Kidney epithelial cell (primary cell): ENCODE data around the gene OR10A4. TPM values are rescaled to one million over a fixed set of nuclear protein-coding genes. Genes with fewer than 3 reads are reported as not detected.
"Not testable (repeated sequence)": the region's sequence is repeated elsewhere in the genome, so short reads cannot be mapped to it uniquely, and the experiment has no call there.

Experiments used
- DNase-seq: peaks from one replicate; pipeline ENCODE4 v3.0.0-alpha.2; 2010; ENCODE audit warnings: low read depth
- H3K27me3 ChIP-seq: 2 replicates; pipeline ENCODE4 v1.6.0; 2011; ENCODE audit warnings: low read length; ENCODE audit not compliant: control insufficient read depth, insufficient read depth
- H3K36me3 ChIP-seq: 2 replicates; pipeline ENCODE4 v1.5.1; 2011; ENCODE audit warnings: low read length; ENCODE audit not compliant: control insufficient read depth, insufficient read depth
- H3K4me3 ChIP-seq: 2 replicates; pipeline ENCODE4 v1.5.1; 2011; ENCODE audit warnings: low read depth, mild to moderate bottlenecking, control low read depth, low read length
- CTCF ChIP-seq: IDR thresholded peaks from 2 replicates; pipeline ENCODE4 v1.5.1; 2011; ENCODE audit warnings: mild to moderate bottlenecking, moderate library complexity, low read length, control low read depth, inconsistent platforms; ENCODE audit not compliant: insufficient read depth, poor library complexity, severe bottlenecking
- total RNA-seq: library from RNA; depleted of rRNA; stranded (reverse); fragments of >200 nt; gene quantifications from 2 replicates; pipeline ENCODE4 v1.2.3, GENCODE V29; 2015

OR10A4 gene
- total RNA-seq, 1 donor from 2014 or later: not detected

GRCh38 chr11:6862961-6863360 lies 13.5 kb upstream of the OR10A4 start, which contains the start of gene OR10A2:
TSS of gene OR10A2 (plus strand) at chr11:6863057. CDS start at chr11:6869755, 6,698 bp downstream.
- DNase-seq: no peak
- Histone ChIP-seq H3K36me3 (no peaks in the 10 kb centered on the region), H3K27me3 (no peaks in the 10 kb centered on the region), H3K4me3 (no peak within 1 kb of the TSS)
- no peak for TF ChIP-seq CTCF

- TF ChIP-seq CTCF: no peak
- no peaks in the 10 kb centered on the region for H3K27me3 ChIP-seq
- H3K4me3 ChIP-seq: no peak overlapping the region
- H3K36me3 ChIP-seq: no peaks in the 10 kb centered on the region
- no peak for DNase-seq
Observed at GRCh38 chr11:6864438-6864837, 12.0 kb upstream of the OR10A4 start.

- Histone ChIP-seq H3K36me3 (no peaks in the 10 kb centered on the region), H3K27me3 (no peaks in the 10 kb centered on the region), H3K4me3 (no peak overlapping the region)
- TF ChIP-seq CTCF: no peak
- DNase-seq: no peak
Observed at GRCh38 chr11:6871278-6871677, 5.1 kb upstream of the OR10A4 start.

- Histone ChIP-seq H3K27me3 (no peaks in the 10 kb centered on the region), H3K36me3 (no peaks in the 10 kb centered on the region), H3K4me3 (no peak overlapping the region)
- TF ChIP-seq CTCF: no peak
- DNase-seq: no peak
Observed at GRCh38 chr11:6875761-6876160, 664 bp upstream of the OR10A4 start.

- H3K4me3 ChIP-seq: no peak overlapping the region
- no peaks in the 10 kb centered on the region for H3K27me3 ChIP-seq
- no peaks in the 10 kb centered on the region for H3K36me3 ChIP-seq
- no peak for TF ChIP-seq CTCF
- DNase-seq: no peak
Observed at GRCh38 chr11:6876914-6877313, 489 bp downstream of the OR10A4 start.

GRCh38 chr11:6882751-6883150 lies 6.3 kb downstream of the OR10A4 start:
- Histone ChIP-seq H3K27me3 (no peaks in the 10 kb centered on the region), H3K36me3 (no peaks in the 10 kb centered on the region), H3K4me3 (no peak overlapping the region)
- no peak for DNase-seq
- no peak for TF ChIP-seq CTCF

- H3K4me3 ChIP-seq, H3K36me3 ChIP-seq, H3K27me3 ChIP-seq, DNase-seq: not testable (repeated sequence)
Observed at GRCh38 chr11:6887711-6888110, 11.3 kb downstream of the OR10A4 start.
